ENCODE data around the gene LRRFIP2. TPM values are rescaled to one million over a fixed set of nuclear protein-coding genes. Genes with fewer than 3 reads are reported as not detected.

The LRRFIP2 gene
- total and polyA plus RNA-seq, 11 donors: 67.7 to 161 (median 112) TPM

DNA sequence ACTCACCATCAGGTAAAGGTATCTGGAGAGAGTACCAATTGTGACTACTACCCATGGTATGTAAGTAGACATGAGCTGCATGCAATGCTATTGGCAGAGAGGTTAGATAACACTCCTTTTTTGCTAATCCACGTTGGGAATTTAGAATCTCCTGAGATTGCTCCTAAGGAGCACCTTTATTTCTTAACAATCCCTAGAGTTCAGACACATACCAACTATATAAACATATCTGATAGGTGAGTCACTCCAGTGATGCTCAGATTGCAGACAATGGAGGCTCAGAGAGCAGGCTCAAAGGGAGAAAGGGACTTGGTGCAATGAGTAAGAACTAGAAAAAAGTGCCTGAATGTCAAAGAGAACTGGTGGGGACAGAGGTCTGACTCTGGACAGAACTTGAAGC is 47.0 kb upstream of the LRRFIP2 start:
- Histone ChIP-seq H3K36me3 (no peaks in the 10 kb centered on the region), H3K27me3 (no peaks in the 10 kb centered on the region), H3K4me3 (no peak overlapping the region), H3K9me3 (no peaks in the 10 kb centered on the region), H3K4me1 (peaks cover 0 to 6% (median 0%) of the 10 kb centered on the region in 12 donors), H3K27ac (no peak overlapping the region)
- intact Hi-C loops (cut with DNase I): no loop called here
- ATAC-seq (no peak), DNase-seq (no peak)
- WGBS, 4 donors: 49 to 66% (median 57%) methylated on average over 1 of the region's 1 CpG
- TF ChIP-seq, protein P1, sequence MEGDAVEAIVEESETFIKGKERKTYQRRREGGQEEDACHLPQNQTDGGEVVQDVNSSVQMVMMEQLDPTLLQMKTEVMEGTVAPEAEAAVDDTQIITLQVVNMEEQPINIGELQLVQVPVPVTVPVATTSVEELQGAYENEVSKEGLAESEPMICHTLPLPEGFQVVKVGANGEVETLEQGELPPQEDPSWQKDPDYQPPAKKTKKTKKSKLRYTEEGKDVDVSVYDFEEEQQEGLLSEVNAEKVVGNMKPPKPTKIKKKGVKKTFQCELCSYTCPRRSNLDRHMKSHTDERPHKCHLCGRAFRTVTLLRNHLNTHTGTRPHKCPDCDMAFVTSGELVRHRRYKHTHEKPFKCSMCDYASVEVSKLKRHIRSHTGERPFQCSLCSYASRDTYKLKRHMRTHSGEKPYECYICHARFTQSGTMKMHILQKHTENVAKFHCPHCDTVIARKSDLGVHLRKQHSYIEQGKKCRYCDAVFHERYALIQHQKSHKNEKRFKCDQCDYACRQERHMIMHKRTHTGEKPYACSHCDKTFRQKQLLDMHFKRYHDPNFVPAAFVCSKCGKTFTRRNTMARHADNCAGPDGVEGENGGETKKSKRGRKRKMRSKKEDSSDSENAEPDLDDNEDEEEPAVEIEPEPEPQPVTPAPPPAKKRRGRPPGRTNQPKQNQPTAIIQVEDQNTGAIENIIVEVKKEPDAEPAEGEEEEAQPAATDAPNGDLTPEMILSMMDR (IDR thresholded peaks at IDR 0.05): no peak
- no peak for TF ChIP-seq POLR2A (IDR thresholded peaks at IDR 0.05)

DNA sequence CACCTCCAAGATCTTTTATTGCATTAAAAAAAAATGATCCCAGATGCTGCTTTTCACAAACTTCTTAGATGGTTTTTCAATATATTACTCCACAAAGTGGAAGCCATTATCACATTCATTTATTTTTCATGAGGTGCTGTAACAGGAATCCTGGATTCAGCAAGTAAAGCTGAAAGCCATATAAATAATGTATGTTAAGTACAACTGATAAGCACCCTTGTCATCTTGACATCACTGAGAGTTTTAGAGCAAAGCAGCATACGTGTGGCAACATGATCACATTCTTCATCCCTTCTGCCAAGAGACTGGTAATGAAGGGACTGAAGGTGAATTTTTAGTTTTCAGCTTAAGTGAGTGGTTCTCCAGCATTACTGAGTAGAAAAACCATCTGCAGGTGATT is 44.9 kb upstream of the LRRFIP2 start:
- DNase-seq: no peak
- TF ChIP-seq POLR2A (IDR thresholded peaks at IDR 0.05): no peak
- TF ChIP-seq, protein P1 (IDR thresholded peaks at IDR 0.05): no peak
- Histone ChIP-seq H3K4me3 (no peak overlapping the region), H3K4me1 (peaks cover 0 to 6% (median 0%) of the 10 kb centered on the region in 12 donors), H3K27me3 (no peaks in the 10 kb centered on the region), H3K9me3 (no peaks in the 10 kb centered on the region), H3K27ac (no peak overlapping the region), H3K36me3 (no peaks in the 10 kb centered on the region)
- ATAC-seq: no peak
- 36 to 57% (median 50%) methylated on average over 1 of the region's 1 CpG for WGBS, 4 donors
- intact Hi-C loops (cut with DNase I): loop anchor here in 5 of 10 donors (5.0 to 10.0 kb wide), 5 partner anchors 124 to 484 kb away; partner anchors contain the start of genes EPM2AIP1 (in 1 of the 5) and MLH1 (in 1 of the 5)

DNA sequence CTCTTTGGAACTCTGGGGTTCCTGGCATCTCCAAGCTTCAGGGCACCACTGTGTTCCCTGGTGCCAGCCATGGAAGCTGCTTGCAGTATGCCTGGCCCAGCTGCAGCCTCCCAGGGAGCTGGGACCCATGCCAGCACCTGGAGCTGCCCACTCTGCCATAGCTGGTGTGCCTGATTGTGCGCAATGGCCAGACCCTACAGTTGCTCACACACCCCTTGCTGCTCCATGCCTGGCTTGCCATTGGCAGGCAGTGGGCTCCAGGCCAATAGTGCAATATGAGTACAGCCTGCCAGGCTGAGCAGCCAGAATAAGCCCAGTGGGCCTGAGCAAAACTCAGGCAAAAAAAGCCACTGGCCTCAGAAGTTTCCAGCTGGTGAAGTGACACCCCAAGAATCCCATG is 43.8 kb upstream of the LRRFIP2 start:
- 64 to 100% (median 77%) methylated on average over 1 of the region's 1 CpG for WGBS, 4 donors
- Histone ChIP-seq H3K36me3 (no peaks in the 10 kb centered on the region), H3K4me3 (no peak overlapping the region), H3K27me3 (no peaks in the 10 kb centered on the region), H3K27ac (peak overlapping the region in 1 of 12 donors; percentile 55), H3K9me3 (no peaks in the 10 kb centered on the region), H3K4me1 (peaks cover 0 to 7% (median 0%) of the 10 kb centered on the region in 12 donors)
- peak in 4 of 5 donors; percentile 47 to 71 (median 54) for DNase-seq
- peak; percentile 72 to 84 (median 75) for ATAC-seq
- TF ChIP-seq, protein P1 (IDR thresholded peaks at IDR 0.05): no peak
- no peak for TF ChIP-seq POLR2A (IDR thresholded peaks at IDR 0.05)
- intact Hi-C loops (cut with DNase I): loop anchor here in 5 of 10 donors (5.0 to 10.0 kb wide), 5 partner anchors 123 to 483 kb away; partner anchors contain the start of genes EPM2AIP1 (in 1 of the 5) and MLH1 (in 1 of the 5)

DNA sequence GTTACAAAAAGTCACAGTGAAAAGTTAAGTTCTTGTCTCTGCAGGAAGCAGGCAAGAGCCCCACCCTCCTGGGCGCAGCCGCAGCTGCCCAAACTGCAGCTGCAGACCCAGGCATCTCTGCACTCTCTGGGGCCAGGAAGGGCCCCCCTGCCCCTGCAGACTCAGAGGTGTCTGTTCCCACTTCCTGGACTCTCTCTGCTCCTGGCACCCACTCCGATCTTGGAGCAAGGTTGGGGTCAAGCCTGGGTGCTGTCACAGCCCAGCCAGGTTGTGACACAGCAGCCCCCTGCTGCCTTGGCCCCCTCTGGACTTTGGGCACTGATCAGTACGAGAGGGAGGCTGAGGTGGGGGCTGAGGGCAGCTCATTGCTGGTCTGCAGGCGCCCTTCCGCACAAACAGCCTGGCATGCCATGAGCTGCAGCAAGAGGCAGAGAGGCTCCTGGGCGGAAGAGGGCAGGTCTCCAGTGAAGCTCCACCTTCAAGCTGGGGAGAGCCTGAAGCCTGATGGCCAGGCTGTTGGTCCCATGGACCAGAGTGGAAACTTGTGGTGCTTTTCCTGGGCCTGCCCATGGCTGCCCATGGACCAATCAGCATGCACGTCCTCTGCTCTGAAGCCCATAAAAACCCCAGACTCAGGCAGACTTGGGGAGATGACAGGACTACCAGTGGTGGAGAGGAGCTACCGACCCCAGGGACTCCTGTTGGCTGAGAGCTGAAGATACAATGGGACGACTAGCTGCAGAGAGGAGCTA is 42.9 kb upstream of the LRRFIP2 start:
- DNase-seq (no peak), ATAC-seq (peak in 1 of 4 donors; percentile 9)
- Histone ChIP-seq H3K4me3 (no peak overlapping the region), H3K36me3 (no peaks in the 10 kb centered on the region), H3K9me3 (no peaks in the 10 kb centered on the region), H3K27me3 (no peaks in the 10 kb centered on the region), H3K27ac (peak overlapping the region in 1 of 12 donors; percentile 55), H3K4me1 (peaks cover 0 to 12% (median 0%) of the 10 kb centered on the region in 12 donors)
- whole genome bisulfite sequencing, 4 donors: 89 to 95% (median 92%) methylated on average over 8 to 10 of the region's 10 CpGs
- intact Hi-C loops (cut with DNase I): loop anchor here in 5 of 10 donors (5.0 to 10.0 kb wide), 5 partner anchors 122 to 482 kb away; partner anchors contain the start of genes EPM2AIP1 (in 1 of the 5) and MLH1 (in 1 of the 5)
- TF ChIP-seq, protein P1 (IDR thresholded peaks at IDR 0.05): no peak
- no peak for TF ChIP-seq POLR2A (IDR thresholded peaks at IDR 0.05)

Data from heart left ventricle (tissue), 16 donors.